Osteoblast (primary cell): ENCODE measurements around the gene NEK1. TPM values are rescaled to one million over a fixed set of nuclear protein-coding genes. Genes with fewer than 3 reads are reported as not detected.

Source experiments
- DNase-seq: peaks from one replicate; pipeline ENCODE4 v3.0.0; 2011; ENCODE audit warnings: low spot score, mixed read lengths; ENCODE audit not compliant: insufficient read length; ENCODE audit errors: missing footprints
- H2AFZ ChIP-seq: 2 replicates; pipeline ENCODE4 v1.6.0; 2011; ENCODE audit warnings: mild to moderate bottlenecking, low read length
- H3K27ac ChIP-seq: 2 replicates; pipeline ENCODE4 v1.5.1; 2011; ENCODE audit warnings: mild to moderate bottlenecking, low read depth, low read length, moderate library complexity
- H3K27me3 ChIP-seq: 2 replicates; pipeline ENCODE4 v1.6.0; 2012; ENCODE audit warnings: mild to moderate bottlenecking, control low read depth, inconsistent platforms, low read length, moderate library complexity; ENCODE audit not compliant: insufficient read depth
- H3K36me3 ChIP-seq: 2 replicates; pipeline ENCODE4 v1.5.1; 2011; ENCODE audit warnings: mild to moderate bottlenecking, low read length, control low read depth, moderate library complexity; ENCODE audit not compliant: insufficient read depth
- H3K4me1 ChIP-seq: 2 replicates; pipeline ENCODE4 v1.5.1; 2011; ENCODE audit warnings: mild to moderate bottlenecking, low read length, control low read depth, moderate library complexity; ENCODE audit not compliant: insufficient read depth
- H3K4me2 ChIP-seq: 2 replicates; pipeline ENCODE4 v1.6.0; 2011; ENCODE audit warnings: mild to moderate bottlenecking, low read length; ENCODE audit not compliant: insufficient read depth
- H3K4me3 ChIP-seq: fragments of 200-600 bp; sonication (generic); 3 replicates; pipeline ENCODE4 v1.5.1; 2012; ENCODE audit warnings: mild to moderate bottlenecking, low read length, inconsistent platforms; ENCODE audit not compliant: insufficient read depth
- H3K79me2 ChIP-seq: 2 replicates; pipeline ENCODE4 v1.6.0; 2012; ENCODE audit warnings: mild to moderate bottlenecking, low read length, control low read depth, inconsistent platforms; ENCODE audit not compliant: insufficient read depth
- H3K9me3 ChIP-seq: 2 replicates; pipeline ENCODE4 v1.5.1; 2011; ENCODE audit warnings: low read depth, low read length, control low read depth
- H4K20me1 ChIP-seq: 2 replicates; pipeline ENCODE4 v1.6.0; 2012; ENCODE audit warnings: mild to moderate bottlenecking, low read length, control low read depth; ENCODE audit not compliant: insufficient read depth
- total RNA-seq: library from RNA; depleted of rRNA; stranded (reverse); fragments of >200 nt; gene quantifications from 2 replicates; pipeline ENCODE4 v1.2.3, GENCODE V29; 2012
- TF ChIP-seq, protein P1 (sequence below): IDR thresholded peaks from 2 replicates; pipeline ENCODE4 v1.5.1; 2011; ENCODE audit warnings: mild to moderate bottlenecking, low read depth, low read length, moderate library complexity; ENCODE audit errors: extremely low read depth

The NEK1 gene
- total RNA-seq, 1 donor, result 9.8 TPM

DNA sequence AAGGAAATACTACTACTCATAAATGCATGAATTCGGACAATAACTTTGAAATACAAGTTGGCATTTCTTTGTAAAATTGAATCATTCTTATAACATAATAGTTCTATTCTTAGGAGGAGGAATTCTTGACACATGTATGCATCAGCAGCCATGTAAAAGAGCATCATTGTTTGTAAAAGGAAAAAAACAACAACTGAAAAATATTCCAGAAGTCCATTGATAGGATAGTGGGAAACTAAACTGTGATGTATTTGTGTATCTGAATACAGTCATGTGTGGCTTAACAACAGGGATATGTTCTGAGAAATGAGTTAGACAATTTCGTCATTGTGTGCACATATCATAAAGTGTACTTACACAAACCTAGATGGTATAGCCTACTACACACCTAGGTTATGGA is 239.6 kb downstream of the NEK1 start:
- Histone ChIP-seq H3K4me2 (no peak overlapping the region), H3K27ac (no peak overlapping the region), H3K27me3 (no peaks in the 10 kb centered on the region), H3K79me2 (no peaks in the 10 kb centered on the region), H3K4me1 (peaks cover 2% of the 10 kb centered on the region), H3K9me3 (peaks cover 9% of the 10 kb centered on the region), H3K4me3 (no peak overlapping the region), H4K20me1 (no peaks in the 10 kb centered on the region), H2AFZ (no peak overlapping the region), H3K36me3 (no peaks in the 10 kb centered on the region)
- DNase-seq, result no peak
- TF ChIP-seq, protein P1, sequence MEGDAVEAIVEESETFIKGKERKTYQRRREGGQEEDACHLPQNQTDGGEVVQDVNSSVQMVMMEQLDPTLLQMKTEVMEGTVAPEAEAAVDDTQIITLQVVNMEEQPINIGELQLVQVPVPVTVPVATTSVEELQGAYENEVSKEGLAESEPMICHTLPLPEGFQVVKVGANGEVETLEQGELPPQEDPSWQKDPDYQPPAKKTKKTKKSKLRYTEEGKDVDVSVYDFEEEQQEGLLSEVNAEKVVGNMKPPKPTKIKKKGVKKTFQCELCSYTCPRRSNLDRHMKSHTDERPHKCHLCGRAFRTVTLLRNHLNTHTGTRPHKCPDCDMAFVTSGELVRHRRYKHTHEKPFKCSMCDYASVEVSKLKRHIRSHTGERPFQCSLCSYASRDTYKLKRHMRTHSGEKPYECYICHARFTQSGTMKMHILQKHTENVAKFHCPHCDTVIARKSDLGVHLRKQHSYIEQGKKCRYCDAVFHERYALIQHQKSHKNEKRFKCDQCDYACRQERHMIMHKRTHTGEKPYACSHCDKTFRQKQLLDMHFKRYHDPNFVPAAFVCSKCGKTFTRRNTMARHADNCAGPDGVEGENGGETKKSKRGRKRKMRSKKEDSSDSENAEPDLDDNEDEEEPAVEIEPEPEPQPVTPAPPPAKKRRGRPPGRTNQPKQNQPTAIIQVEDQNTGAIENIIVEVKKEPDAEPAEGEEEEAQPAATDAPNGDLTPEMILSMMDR, result no peak

- H3K9me3 ChIP-seq, result peaks cover 2% of the 10 kb centered on the region
- no peak overlapping the region for H3K4me2 ChIP-seq
- no peaks in the 10 kb centered on the region for H3K27me3 ChIP-seq
- no peak overlapping the region for H2AFZ ChIP-seq
- peaks cover 6% of the 10 kb centered on the region for H3K4me1 ChIP-seq
- no peaks in the 10 kb centered on the region for H3K36me3 ChIP-seq
- TF ChIP-seq, protein P1, result no peak
- no peak for DNase-seq
- H3K4me3 ChIP-seq, result no peak overlapping the region
- H4K20me1 ChIP-seq, result no peaks in the 10 kb centered on the region
- H3K79me2 ChIP-seq, result no peaks in the 10 kb centered on the region
- H3K27ac ChIP-seq, result no peak overlapping the region
These were observed 242.7 kb downstream of the NEK1 start for GRCh38 chr4:169369634-169370033.

DNA sequence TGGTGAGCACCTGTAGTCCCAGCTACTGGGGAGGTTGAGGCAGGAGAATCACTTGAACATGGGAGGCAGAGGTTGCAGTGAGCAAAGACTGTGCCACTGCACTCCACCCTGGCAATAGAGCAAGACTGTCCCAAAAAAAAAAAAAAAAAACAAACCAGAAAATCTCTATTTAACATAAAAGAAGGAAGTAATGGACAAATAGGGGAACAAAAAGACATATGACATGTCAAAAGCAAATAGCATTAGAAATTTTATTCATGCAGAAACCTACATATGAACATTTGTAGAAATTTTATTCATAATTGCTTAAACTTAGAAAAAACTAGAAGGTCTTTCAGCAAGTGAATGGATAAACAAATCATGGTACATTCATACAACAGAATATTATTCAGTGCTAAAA is 244.6 kb downstream of the NEK1 start:
- Histone ChIP-seq H3K4me3 (no peak overlapping the region), H3K9me3 (peaks cover 2% of the 10 kb centered on the region), H3K27ac (no peak overlapping the region), H2AFZ (no peak overlapping the region), H3K27me3 (no peaks in the 10 kb centered on the region), H3K4me1 (peaks cover 15% of the 10 kb centered on the region), H3K36me3 (no peaks in the 10 kb centered on the region), H4K20me1 (no peaks in the 10 kb centered on the region), H3K79me2 (no peaks in the 10 kb centered on the region), H3K4me2 (no peak overlapping the region)
- no peak for DNase-seq
- TF ChIP-seq, protein P1, result no peak

DNA sequence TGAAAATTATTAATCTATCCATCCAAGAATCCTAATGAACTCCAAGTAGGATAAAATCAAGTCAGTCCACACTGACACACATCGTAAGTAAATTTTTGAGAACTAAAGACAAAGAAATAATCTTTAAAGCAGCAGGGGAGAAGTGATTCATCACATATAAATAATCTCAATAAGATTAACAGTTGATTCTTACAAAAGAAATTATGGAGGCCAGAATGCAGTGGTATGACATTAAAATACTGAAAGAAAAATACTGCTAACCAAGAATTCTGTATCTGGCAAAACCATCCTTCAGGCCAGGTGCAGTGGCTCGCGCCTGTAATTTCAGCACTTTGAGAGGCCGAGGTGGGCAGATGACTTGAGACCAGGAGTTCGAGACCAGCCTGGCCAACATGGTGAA is 245.6 kb downstream of the NEK1 start:
- H3K27ac ChIP-seq, result no peak overlapping the region
- H3K4me2 ChIP-seq, result no peak overlapping the region
- no peaks in the 10 kb centered on the region for H3K36me3 ChIP-seq
- H4K20me1 ChIP-seq, result no peaks in the 10 kb centered on the region
- peaks cover 12% of the 10 kb centered on the region for H3K4me1 ChIP-seq
- peaks cover 2% of the 10 kb centered on the region for H3K9me3 ChIP-seq
- DNase-seq, result no peak
- H3K27me3 ChIP-seq, result no peaks in the 10 kb centered on the region
- TF ChIP-seq, protein P1, result no peak
- no peak overlapping the region for H3K4me3 ChIP-seq
- H2AFZ ChIP-seq, result no peak overlapping the region
- H3K79me2 ChIP-seq, result no peaks in the 10 kb centered on the region
